NOMO-1 (cell line): ENCODE results near the gene MAMLD1.

Experiments used
- DNase-seq, 2 experiments: peaks; one replicate each; lab custom pipeline; 2025; ENCODE audit not compliant: unreplicated experiment in 2 of 2; lab: John Stamatoyannopoulos, UW

The MAMLD1 gene

DNA sequence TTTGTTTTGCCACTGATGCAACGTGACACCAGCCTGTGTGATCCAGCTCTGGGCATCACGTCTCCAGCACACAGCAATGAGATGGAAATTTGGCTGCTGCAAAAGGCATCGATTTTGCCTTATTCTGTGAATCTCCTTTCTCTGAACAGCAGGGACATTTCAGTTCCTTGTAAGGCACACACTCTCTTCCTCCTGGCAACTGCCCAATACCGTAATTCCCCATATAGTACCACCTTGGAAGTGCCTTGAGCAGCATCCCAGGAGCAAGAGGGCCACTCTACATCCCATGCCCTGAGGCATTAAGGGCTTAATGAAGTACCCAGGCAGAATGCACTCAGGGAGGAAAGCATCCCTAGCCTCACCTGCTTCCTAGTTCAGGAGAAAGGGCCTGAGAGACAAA is 10.5 kb upstream of the MAMLD1 start:
- no peak for DNase-seq

DNA sequence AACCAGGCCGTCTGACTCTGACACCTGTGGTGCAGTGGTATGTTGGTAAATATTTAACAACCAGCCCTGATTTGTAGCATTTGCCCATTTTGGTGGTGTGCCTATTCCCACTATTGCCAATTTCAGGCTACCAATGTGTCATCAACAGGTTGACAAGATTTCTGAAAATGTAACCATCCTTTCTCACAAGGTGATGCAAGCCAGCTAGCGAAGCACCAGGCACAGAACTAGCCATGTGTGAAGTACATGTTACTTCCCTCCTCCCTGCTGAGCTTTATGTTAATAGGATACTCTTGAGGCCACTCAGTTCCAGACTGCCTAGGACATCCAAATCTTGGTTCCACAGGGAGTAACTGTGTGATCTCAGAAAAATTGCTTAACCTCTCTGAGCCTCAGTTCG is 7.2 kb upstream of the MAMLD1 start:
- DNase-seq, result no peak

DNA sequence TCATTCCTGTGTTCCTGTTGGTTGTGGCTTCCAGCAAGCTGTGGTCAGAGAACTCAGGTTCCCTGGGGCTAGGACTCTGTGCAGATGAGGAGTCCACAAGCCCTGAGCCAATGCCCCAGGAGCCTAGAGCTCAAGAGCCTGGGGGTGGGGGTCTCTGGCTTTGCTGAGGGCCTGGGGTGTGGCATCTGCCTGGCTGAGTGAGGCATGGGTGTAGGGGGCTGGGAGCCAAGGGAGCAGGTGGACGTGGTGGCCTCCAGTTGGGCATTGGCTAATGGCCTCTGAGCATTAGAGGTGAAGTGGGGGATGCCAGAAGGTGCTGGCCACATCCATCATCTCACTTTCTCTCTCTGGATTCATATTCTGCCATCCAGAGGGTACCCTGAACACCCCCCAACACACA is 5.3 kb upstream of the MAMLD1 start:
- DNase-seq, result no peak

DNA sequence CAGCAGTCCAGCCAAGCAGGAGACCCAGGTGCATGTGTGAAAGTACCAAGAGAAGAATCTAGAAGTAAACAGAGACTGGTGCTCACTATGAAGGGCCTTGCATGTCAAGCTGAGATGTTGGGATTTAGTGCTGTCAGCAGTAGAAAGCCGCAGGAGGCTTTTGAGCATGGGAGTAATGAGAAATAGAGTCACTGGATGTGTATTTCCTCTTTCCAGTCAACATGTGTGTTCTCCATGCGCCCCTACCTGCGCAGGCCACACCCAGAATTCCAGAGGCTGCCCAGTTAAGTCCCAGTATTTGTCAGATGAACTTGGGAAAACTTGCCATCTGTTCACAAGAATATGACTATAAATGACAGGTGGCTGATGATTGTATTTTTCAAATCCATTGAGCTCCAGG is 4.5 kb upstream of the MAMLD1 start:
- no peak for DNase-seq

- DNase-seq, result no peak
Observed at GRCh38 chrX:150360331-150360730, 2.8 kb upstream of the MAMLD1 start.

GRCh38 chrX:150361070-150361776 is 1.9 kb upstream of the MAMLD1 start:
- DNase-seq, result no peak

- DNase-seq, result no peak
Observed at GRCh38 chrX:150361777-150362351, 1.3 kb upstream of the MAMLD1 start.

- DNase-seq, result no peak
Observed at GRCh38 chrX:150363561-150364346, 637 bp downstream of the MAMLD1 start.

- peak in 1 of 2 experiments; percentile 8 for DNase-seq
Observed at GRCh38 chrX:150364347-150365050, 1.4 kb downstream of the MAMLD1 start.

GRCh38 chrX:150365051-150365989 is 2.2 kb downstream of the MAMLD1 start:
- peak; percentile 44 to 47 for DNase-seq

GRCh38 chrX:150365990-150366911 is 3.1 kb downstream of the MAMLD1 start:
- DNase-seq, result no peak

DNA sequence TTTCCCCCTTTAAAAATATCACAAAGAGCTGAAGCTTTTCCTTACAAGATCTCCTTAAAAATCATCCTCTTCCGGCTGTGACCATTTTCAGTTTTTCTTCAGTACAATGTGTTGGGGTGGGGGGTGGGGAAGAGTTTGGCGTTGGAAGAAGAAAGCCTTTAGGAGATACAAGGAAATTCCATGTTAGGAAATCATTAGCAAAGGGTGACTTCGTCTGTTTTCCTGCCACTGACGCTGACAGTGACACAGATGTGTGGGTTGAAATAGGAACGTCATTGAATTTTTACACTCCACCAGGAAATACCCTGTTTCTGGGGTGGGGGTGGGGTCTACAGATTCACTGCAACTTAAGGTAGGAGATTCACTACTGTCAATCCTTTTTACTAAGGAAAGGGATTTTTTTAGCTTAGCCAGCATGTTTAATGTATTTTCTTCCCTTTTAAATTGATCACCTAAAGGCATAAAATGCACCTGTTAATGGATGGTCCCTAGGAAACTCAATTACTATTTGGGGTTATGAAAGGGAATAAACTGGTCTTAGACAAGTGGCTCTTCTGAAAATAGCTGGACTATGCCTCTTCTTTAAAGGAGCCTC is 3.9 kb downstream of the MAMLD1 start:
- no peak for DNase-seq

DNA sequence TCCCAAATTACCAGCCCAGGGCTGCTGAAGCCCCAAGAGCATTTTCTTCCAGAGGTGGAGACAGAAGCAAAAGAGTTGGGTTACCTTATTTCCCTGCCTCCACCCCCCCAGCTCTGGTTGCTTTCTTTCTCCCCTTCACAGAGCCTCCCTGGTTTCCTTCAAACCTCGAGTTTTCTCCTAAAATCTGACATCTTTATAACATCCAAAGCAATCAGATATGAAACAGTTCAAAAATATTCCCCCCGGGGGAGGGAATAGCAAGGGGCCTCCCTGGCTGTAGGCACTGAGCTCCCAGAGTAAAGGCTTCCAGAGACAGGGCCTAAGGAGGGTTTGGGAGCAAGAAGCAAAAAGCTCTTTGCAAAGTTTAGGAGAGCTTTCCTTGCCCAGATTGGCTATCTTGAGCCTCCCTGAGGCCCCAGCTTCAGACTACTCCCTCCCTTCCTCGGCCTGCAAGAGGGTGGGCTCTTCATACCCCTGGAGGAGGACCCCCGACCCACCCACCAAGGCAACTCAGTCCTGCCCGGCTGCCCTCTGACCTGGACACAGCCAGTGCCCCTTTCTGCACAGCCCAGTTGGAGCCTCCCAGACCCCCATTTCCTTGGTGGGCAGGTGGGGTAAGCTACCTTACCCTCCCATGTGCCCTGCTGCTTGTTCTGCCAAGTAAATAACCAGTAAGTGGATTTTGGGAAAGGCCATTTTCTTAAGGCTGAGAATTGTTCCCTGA is 7.6 kb downstream of the MAMLD1 start:
- DNase-seq, result no peak

GRCh38 chrX:150371877-150372276 is 8.8 kb downstream of the MAMLD1 start:
- no peak for DNase-seq

DNA sequence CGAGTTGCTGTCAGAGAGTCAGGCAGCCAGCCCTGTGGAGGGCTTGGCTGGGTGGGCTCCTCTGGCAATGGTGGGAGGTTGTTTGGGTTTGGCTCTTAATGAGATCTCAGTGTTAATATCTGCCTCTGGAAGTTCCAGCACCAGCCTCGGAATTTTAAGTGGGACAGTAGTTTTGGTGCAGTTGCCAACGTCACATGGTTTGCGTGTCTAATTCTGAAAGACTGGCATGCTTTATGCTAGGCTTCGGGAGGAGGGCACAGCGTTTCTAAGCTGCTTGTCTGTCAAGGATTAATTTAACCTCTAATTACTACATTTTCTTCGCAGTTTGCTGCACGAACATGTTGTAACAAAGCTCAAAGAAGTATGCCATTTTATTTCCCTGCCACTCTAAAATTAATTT is 9.2 kb downstream of the MAMLD1 start:
- no peak for DNase-seq

GRCh38 chrX:150372756-150373155 is 9.6 kb downstream of the MAMLD1 start:
- no peak for DNase-seq

DNA sequence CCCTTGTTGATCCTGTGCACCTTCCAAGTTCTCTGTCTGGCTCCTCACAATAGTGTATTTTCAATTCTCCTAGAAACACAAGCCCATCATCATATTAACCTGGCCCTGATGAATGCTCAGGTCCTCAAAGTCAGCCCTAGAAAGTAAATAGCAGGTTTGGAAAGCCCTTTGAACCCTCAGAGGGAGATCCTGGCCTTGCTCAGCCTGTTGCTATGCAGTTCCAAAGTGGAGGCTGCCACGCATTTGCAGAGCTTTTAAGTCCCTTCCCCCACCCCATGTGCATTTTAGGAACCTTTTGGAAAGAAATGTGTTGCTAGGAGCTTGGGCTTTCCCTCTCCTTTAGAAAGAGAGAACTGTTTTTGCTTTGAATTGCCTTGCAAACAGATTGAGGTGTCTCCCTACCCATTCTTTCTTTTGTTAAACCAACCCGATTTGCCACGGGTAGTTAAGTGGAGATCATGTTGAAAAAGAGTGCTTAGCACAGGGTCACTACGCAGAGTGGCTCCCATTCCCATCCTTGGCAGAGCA is 12.2 kb downstream of the MAMLD1 start:
- no peak for DNase-seq

DNA sequence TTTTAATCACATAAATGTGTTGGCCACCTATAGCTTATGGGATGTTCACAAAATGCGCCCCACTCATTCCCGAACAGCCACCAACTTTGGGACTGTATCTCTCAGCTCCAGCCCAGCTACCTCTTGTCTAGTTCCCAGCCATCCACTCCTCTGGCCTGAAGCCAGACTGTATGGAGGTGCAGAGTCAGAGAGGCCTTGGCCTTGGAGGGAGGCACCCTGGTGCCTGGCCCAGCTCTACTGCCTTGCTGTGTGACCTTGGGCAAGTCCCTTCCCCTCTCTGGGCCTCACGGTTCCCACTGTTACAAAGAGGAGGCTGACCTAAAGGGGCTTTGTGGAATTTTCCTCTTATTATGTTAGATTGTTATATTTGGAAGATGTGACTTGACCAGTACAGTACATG is 13.9 kb downstream of the MAMLD1 start:
- no peak for DNase-seq
